SK-N-SH (cell line): ENCODE measurements around the gene RBM44. TPM values are rescaled to one million over a fixed set of nuclear protein-coding genes. Genes with fewer than 3 reads are reported as not detected.

Experiments
- CTCF ChIA-PET: fragments of 300-600, 350-600 bp; formaldehyde crosslinking; extraction: SDS; loops from one replicate; lab custom pipeline; 2021; lab: Yijun Ruan, JAX
- POLR2A ChIA-PET: fragments of 350-600 bp; sonication (Branson Sonifier 250); formaldehyde crosslinking; extraction: SDS; loops from one replicate; lab custom pipeline; 2020; ENCODE audit warnings: antibody characterized with exemption, inconsistent platforms; lab: Yijun Ruan, JAX
- DNase-seq: peaks from one replicate; pipeline ENCODE4 v3.0.0; 2012
- H2AFZ ChIP-seq: fragments of 200-600 bp; sonication (generic); 2 replicates; pipeline ENCODE4 v1.8.1; 2016; ENCODE audit warnings: antibody characterized with exemption, mild to moderate bottlenecking, low read depth
- H3F3A ChIP-seq: fragments of 200-600 bp; sonication (generic); replicated peaks from 2 replicates; pipeline ENCODE3; 2016; ENCODE audit warnings: antibody characterized with exemption, mild to moderate bottlenecking; ENCODE audit not compliant: insufficient read depth
- H3K27ac ChIP-seq, 2 experiments: fragments of 200-500 bp in 1 of 2; fragments of 200-600 bp in 1 of 2; sonication (Bioruptor generic) in 1 of 2; sonication (generic), shearing (Covaris generic) in 1 of 2; 2 replicates each; pipeline versions ENCODE4 v1.5.1 to v1.6.1; 2014 to 2016; ENCODE audit warnings: low read depth in 2 of 2, inconsistent platforms in 1 of 2, low read length in 1 of 2, mild to moderate bottlenecking in 1 of 2, mixed read lengths in 1 of 2
- H3K27me3 ChIP-seq: fragments of 200-600 bp; sonication (generic), shearing (Covaris generic); 2 replicates; pipeline ENCODE4 v1.6.1; 2016; ENCODE audit warnings: mixed run types; ENCODE audit not compliant: insufficient read depth
- H3K36me3 ChIP-seq, 2 experiments: fragments of 200-500 bp in 1 of 2; fragments of 200-600 bp in 1 of 2; sonication (Bioruptor generic) in 1 of 2; sonication (generic) in 1 of 2; replicated peaks in 1 of 2; 2 replicates each; pipeline versions ENCODE3 to v1.5.1; 2014 to 2016; ENCODE audit warnings: low read length in 1 of 2, mild to moderate bottlenecking in 1 of 2; ENCODE audit not compliant: insufficient read depth in 2 of 2, control insufficient read depth in 1 of 2
- H3K4me1 ChIP-seq, 2 experiments: fragments of 200-500 bp in 1 of 2; fragments of 200-600 bp in 1 of 2; sonication (Bioruptor generic) in 1 of 2; sonication (generic), shearing (Covaris generic) in 1 of 2; 2 replicates each; pipeline versions ENCODE4 v1.5.1 to v1.6.1; 2014 to 2016; ENCODE audit warnings: low read depth in 1 of 2, low read length in 1 of 2, mixed run types in 1 of 2; ENCODE audit not compliant: insufficient read depth in 2 of 2, control insufficient read depth in 1 of 2
- H3K4me2 ChIP-seq: fragments of 200-600 bp; sonication (generic), shearing (Covaris generic); 2 replicates; pipeline ENCODE4 v1.6.1; 2017; ENCODE audit warnings: mixed run types
- H3K4me3 ChIP-seq, 2 experiments: fragments of 200-500 bp in 1 of 2; fragments of 200-600 bp in 1 of 2; sonication (Bioruptor generic) in 1 of 2; sonication (generic), shearing (Covaris generic) in 1 of 2; 2 replicates each; pipeline versions ENCODE4 v1.5.1 to v1.8.1; 2014 to 2016; ENCODE audit warnings: low read depth in 2 of 2, inconsistent platforms in 1 of 2, low read length in 1 of 2, mild to moderate bottlenecking in 1 of 2, mixed read lengths in 1 of 2, moderate library complexity in 1 of 2
- H3K79me2 ChIP-seq: fragments of 200-600 bp; sonication (generic); 2 replicates; pipeline ENCODE4 v1.8.1; 2017; ENCODE audit warnings: mild to moderate bottlenecking; ENCODE audit not compliant: insufficient read depth
- H3K9ac ChIP-seq: fragments of 200-600 bp; sonication (generic); 2 replicates; pipeline ENCODE4 v1.6.1; 2017; ENCODE audit warnings: mixed run types
- H3K9me2 ChIP-seq: fragments of 200-600 bp; sonication (generic); 2 replicates; pipeline ENCODE4 v1.6.1; 2017; ENCODE audit warnings: mixed run types
- H3K9me3 ChIP-seq: fragments of 200-600 bp; sonication (generic); 2 replicates; pipeline ENCODE4 v1.6.1; 2017; ENCODE audit warnings: mixed run types, mild to moderate bottlenecking, moderate library complexity
- H4K20me1 ChIP-seq: fragments of 200-600 bp; sonication (generic); 2 replicates; pipeline ENCODE4 v1.6.1; 2017; ENCODE audit warnings: mild to moderate bottlenecking, mixed run types; ENCODE audit not compliant: insufficient read depth
- EP300 ChIP-seq, 2 experiments: IDR thresholded peaks; 2 replicates each; pipeline versions ENCODE4 v1.4.0 to v1.6.1; 2012; ENCODE audit warnings: borderline replicate concordance in 1 of 2, low read depth in 1 of 2, low read length in 1 of 2
- EZH2phosphoT487 ChIP-seq: fragments of 200-600 bp; sonication (generic); IDR thresholded peaks from 2 replicates; pipeline ENCODE4 v1.6.1; 2017; ENCODE audit warnings: low read depth, mixed run types, mild to moderate bottlenecking, antibody characterized with exemption, moderate library complexity, borderline replicate concordance
- FOXJ3 ChIP-seq: sonication (generic); formaldehyde crosslinking; IDR thresholded peaks from 2 replicates; pipeline ENCODE4 v1.5.1; 2020; ENCODE audit warnings: mild to moderate bottlenecking, missing genetic modification reagents
- GABPA ChIP-seq: IDR thresholded peaks from 2 replicates; pipeline ENCODE4 v1.4.0; 2012; ENCODE audit warnings: low read depth, mild to moderate bottlenecking
- MEF2A ChIP-seq: IDR thresholded peaks from 2 replicates; pipeline ENCODE4 v1.4.0; 2012; ENCODE audit warnings: low read depth, borderline replicate concordance
- NRF1 ChIP-seq: IDR thresholded peaks from 2 replicates; pipeline ENCODE4 v1.6.1; 2012; ENCODE audit warnings: low read depth, mild to moderate bottlenecking, low read length
- RFX5 ChIP-seq: IDR thresholded peaks from 2 replicates; pipeline ENCODE4 v1.6.1; 2012; ENCODE audit warnings: mild to moderate bottlenecking, improper control_type of control experiment, low read length
- SIN3A ChIP-seq: IDR thresholded peaks from 2 replicates; pipeline ENCODE4 v1.6.1; 2012; ENCODE audit warnings: low read depth, mild to moderate bottlenecking, low read length, moderate library complexity, borderline replicate concordance
- TAF1 ChIP-seq: IDR thresholded peaks from 2 replicates; pipeline ENCODE4 v1.6.1; 2012; ENCODE audit warnings: low read depth, mild to moderate bottlenecking, low read length, moderate library complexity, borderline replicate concordance
- TCF12 ChIP-seq: IDR thresholded peaks from 2 replicates; pipeline ENCODE4 v1.4.0; 2012
- YY1 ChIP-seq: IDR thresholded peaks from 2 replicates; pipeline ENCODE4 v1.4.0; 2012; ENCODE audit warnings: low read depth, mild to moderate bottlenecking
- WGBS: methylation state at CpG from one replicate; pipeline ENCODE4 v1.1.6; 2017; ENCODE audit warnings: low lambda C conversion rate; 5-methylcytosine and 5-hydroxymethylcytosine counted together
- polyA plus RNA-seq, 3 experiments: library from polyadenylated mRNA; depleted of rRNA; stranded (reverse); fragments of >200 nt; gene quantifications; 2 replicates each; pipeline ENCODE4 v1.2.3, GENCODE V29; 2012
- TF ChIP-seq, protein P1 (sequence below): IDR thresholded peaks from 2 replicates; pipeline ENCODE4 v1.6.1; 2012; ENCODE audit warnings: mild to moderate bottlenecking, low read depth, low read length, moderate library complexity
- TF ChIP-seq, protein P2 (sequence below): fragments of 150-350 bp; IDR thresholded peaks from 2 replicates; pipeline ENCODE4 v1.6.1; 2017; ENCODE audit warnings: antibody characterized with exemption, low read length, low read depth, borderline replicate concordance
- TF ChIP-seq, protein P3 (sequence below): fragments of 150-350 bp; IDR thresholded peaks from 2 replicates; pipeline ENCODE4 v1.6.1; 2016; ENCODE audit warnings: mild to moderate bottlenecking, low read depth, low read length
- TF ChIP-seq, protein P4 (sequence below): IDR thresholded peaks from 2 replicates; pipeline ENCODE4 v1.4.0; 2012; ENCODE audit warnings: low read depth, borderline replicate concordance

Gene RBM44
- polyA plus RNA-seq, 1 of the 3 experiments (the other 2 are of a cell fraction): 0.30 TPM

DNA sequence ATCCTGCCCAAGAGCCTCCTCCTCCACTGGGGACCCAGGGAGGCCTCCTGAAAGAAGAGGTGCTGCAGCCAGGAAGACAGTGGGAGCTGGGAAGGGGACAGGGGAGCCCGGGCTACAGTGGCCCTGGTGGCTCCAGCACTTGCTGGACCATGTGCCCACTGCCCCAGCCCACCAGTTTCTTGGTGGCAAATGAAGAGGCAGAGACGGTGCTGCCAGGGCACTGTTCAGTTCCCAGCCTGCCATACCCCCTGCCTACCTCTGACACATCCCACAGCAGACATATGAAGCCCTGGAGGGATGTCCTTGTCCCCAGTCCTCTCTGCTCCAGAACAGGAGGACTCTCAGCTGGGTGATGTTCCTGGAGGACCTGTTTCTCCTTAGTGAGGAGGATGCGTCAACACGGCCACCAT is 64.5 kb downstream of the RBM44 start:
- Histone ChIP-seq H3K4me1 (peaks cover 23 to 70% of the 10 kb centered on the region in 2 experiments), H3K79me2 (no peaks in the 10 kb centered on the region), H3K4me3 (no peak overlapping the region), H3K9ac (no peak overlapping the region), H3K36me3 (no peaks in the 10 kb centered on the region), H3K4me2 (no peak overlapping the region), H3F3A (peaks cover 6% of the 10 kb centered on the region), H3K27me3 (no peaks in the 10 kb centered on the region), H3K9me3 (no peaks in the 10 kb centered on the region), H3K27ac (peak overlapping the region in 1 of 2 experiments; percentile 96; a peak in 2 of 4 replicates), H4K20me1 (no peaks in the 10 kb centered on the region), H2AFZ (no peak overlapping the region), H3K9me2 (no peaks in the 10 kb centered on the region)
- ChIA-PET CTCF (interaction anchor here (6.6 to 8.0 kb wide), 2 partner anchors 21 to 62 kb away, joined by 58 to 71 read pairs; no protein-coding TSS in a partner anchor), POLR2A (interaction anchor here (4.1 kb wide), 1 partner anchor 23 kb away, joined by 24 read pairs; no protein-coding TSS in a partner anchor)
- peak; percentile 54 for DNase-seq
- TF ChIP-seq GABPA: no peak
- TF ChIP-seq TAF1: no peak
- no peak for TF ChIP-seq EP300 (IDR thresholded peaks at IDR 0.05; ENCODE audit: borderline replicate concordance in 1 of 2, low read depth in 1 of 2, low read length in 1 of 2)
- no peak for TF ChIP-seq YY1
- no peak for TF ChIP-seq NRF1
- TF ChIP-seq, protein P1, sequence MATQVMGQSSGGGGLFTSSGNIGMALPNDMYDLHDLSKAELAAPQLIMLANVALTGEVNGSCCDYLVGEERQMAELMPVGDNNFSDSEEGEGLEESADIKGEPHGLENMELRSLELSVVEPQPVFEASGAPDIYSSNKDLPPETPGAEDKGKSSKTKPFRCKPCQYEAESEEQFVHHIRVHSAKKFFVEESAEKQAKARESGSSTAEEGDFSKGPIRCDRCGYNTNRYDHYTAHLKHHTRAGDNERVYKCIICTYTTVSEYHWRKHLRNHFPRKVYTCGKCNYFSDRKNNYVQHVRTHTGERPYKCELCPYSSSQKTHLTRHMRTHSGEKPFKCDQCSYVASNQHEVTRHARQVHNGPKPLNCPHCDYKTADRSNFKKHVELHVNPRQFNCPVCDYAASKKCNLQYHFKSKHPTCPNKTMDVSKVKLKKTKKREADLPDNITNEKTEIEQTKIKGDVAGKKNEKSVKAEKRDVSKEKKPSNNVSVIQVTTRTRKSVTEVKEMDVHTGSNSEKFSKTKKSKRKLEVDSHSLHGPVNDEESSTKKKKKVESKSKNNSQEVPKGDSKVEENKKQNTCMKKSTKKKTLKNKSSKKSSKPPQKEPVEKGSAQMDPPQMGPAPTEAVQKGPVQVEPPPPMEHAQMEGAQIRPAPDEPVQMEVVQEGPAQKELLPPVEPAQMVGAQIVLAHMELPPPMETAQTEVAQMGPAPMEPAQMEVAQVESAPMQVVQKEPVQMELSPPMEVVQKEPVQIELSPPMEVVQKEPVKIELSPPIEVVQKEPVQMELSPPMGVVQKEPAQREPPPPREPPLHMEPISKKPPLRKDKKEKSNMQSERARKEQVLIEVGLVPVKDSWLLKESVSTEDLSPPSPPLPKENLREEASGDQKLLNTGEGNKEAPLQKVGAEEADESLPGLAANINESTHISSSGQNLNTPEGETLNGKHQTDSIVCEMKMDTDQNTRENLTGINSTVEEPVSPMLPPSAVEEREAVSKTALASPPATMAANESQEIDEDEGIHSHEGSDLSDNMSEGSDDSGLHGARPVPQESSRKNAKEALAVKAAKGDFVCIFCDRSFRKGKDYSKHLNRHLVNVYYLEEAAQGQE: no peak
- TF ChIP-seq EZH2phosphoT487: no peak
- no peak for TF ChIP-seq MEF2A
- no peak for TF ChIP-seq RFX5
- no peak for TF ChIP-seq FOXJ3 (CRISPR knock-in tag)
- TF ChIP-seq, protein P2, sequence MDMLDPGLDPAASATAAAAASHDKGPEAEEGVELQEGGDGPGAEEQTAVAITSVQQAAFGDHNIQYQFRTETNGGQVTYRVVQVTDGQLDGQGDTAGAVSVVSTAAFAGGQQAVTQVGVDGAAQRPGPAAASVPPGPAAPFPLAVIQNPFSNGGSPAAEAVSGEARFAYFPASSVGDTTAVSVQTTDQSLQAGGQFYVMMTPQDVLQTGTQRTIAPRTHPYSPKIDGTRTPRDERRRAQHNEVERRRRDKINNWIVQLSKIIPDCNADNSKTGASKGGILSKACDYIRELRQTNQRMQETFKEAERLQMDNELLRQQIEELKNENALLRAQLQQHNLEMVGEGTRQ: no peak
- TF ChIP-seq, protein P3, sequence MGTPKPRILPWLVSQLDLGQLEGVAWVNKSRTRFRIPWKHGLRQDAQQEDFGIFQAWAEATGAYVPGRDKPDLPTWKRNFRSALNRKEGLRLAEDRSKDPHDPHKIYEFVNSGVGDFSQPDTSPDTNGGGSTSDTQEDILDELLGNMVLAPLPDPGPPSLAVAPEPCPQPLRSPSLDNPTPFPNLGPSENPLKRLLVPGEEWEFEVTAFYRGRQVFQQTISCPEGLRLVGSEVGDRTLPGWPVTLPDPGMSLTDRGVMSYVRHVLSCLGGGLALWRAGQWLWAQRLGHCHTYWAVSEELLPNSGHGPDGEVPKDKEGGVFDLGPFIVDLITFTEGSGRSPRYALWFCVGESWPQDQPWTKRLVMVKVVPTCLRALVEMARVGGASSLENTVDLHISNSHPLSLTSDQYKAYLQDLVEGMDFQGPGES: no peak
- TF ChIP-seq, protein P4, sequence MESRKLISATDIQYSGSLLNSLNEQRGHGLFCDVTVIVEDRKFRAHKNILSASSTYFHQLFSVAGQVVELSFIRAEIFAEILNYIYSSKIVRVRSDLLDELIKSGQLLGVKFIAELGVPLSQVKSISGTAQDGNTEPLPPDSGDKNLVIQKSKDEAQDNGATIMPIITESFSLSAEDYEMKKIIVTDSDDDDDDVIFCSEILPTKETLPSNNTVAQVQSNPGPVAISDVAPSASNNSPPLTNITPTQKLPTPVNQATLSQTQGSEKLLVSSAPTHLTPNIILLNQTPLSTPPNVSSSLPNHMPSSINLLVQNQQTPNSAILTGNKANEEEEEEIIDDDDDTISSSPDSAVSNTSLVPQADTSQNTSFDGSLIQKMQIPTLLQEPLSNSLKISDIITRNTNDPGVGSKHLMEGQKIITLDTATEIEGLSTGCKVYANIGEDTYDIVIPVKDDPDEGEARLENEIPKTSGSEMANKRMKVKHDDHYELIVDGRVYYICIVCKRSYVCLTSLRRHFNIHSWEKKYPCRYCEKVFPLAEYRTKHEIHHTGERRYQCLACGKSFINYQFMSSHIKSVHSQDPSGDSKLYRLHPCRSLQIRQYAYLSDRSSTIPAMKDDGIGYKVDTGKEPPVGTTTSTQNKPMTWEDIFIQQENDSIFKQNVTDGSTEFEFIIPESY: no peak
- no peak for TF ChIP-seq SIN3A
- no peak for TF ChIP-seq TCF12
- WGBS: 96% methylated on average over 3 of the region's 4 CpGs
